GM12865 (cell line): ENCODE measurements around the gene CNIH1.

ENCODE experiments used
- DNase-seq: peaks from one replicate; pipeline ENCODE4 v3.0.0; 2010; ENCODE audit warnings: low read depth
- H3K4me3 ChIP-seq: 2 replicates; pipeline ENCODE4 v1.5.1; 2011; ENCODE audit warnings: mild to moderate bottlenecking, low read depth, low read length, control low read depth
- TF ChIP-seq, protein P1 (sequence below): IDR thresholded peaks from 2 replicates; pipeline ENCODE4 v1.5.1; 2011; ENCODE audit warnings: low read length, control low read depth, low read depth, inconsistent platforms; ENCODE audit not compliant: insufficient read depth; ENCODE audit errors: missing control alignments

CNIH1 gene

DNA sequence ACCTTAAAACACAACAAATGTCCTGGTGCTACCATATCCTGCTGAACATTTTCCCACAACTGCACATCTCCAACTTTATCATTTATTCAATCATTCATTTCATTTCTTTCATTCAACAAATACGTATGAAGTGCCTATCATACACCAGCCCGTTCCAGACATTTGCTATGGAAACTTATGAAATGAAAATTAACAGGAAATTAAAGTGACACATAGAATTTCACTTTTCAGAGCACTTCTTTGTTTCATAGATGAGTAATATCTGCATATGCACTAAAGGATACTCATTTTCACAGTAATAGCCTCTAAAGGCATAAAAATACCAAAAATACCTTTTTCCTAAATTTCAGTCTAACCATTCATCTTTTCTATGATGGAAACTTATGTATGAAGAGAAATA, 12.6 kb downstream of the CNIH1 start:
- DNase-seq, result no peak
- TF ChIP-seq, protein P1, sequence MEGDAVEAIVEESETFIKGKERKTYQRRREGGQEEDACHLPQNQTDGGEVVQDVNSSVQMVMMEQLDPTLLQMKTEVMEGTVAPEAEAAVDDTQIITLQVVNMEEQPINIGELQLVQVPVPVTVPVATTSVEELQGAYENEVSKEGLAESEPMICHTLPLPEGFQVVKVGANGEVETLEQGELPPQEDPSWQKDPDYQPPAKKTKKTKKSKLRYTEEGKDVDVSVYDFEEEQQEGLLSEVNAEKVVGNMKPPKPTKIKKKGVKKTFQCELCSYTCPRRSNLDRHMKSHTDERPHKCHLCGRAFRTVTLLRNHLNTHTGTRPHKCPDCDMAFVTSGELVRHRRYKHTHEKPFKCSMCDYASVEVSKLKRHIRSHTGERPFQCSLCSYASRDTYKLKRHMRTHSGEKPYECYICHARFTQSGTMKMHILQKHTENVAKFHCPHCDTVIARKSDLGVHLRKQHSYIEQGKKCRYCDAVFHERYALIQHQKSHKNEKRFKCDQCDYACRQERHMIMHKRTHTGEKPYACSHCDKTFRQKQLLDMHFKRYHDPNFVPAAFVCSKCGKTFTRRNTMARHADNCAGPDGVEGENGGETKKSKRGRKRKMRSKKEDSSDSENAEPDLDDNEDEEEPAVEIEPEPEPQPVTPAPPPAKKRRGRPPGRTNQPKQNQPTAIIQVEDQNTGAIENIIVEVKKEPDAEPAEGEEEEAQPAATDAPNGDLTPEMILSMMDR, result no peak
- no peak overlapping the region for H3K4me3 ChIP-seq

DNA sequence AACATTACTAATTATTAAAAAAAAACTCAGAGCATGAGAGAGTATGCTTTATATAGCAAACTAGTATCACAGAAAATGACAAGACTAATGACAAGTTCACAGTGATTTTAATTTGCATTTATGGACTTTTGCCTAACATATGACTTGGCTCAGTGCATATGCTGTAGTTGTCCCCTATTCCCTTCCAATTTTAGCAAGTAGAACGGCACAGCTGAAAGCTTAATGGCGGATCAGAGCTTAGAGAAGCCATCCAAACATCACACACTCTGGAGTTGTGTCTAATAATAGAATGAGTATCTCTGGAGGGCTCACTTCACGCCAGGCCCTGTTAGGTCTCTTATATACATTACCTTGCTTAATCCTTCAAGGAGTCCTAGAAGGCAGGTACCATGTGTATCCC, 13.3 kb downstream of the CNIH1 start:
- no peak overlapping the region for H3K4me3 ChIP-seq
- DNase-seq, result no peak
- TF ChIP-seq, protein P1, result no peak

DNA sequence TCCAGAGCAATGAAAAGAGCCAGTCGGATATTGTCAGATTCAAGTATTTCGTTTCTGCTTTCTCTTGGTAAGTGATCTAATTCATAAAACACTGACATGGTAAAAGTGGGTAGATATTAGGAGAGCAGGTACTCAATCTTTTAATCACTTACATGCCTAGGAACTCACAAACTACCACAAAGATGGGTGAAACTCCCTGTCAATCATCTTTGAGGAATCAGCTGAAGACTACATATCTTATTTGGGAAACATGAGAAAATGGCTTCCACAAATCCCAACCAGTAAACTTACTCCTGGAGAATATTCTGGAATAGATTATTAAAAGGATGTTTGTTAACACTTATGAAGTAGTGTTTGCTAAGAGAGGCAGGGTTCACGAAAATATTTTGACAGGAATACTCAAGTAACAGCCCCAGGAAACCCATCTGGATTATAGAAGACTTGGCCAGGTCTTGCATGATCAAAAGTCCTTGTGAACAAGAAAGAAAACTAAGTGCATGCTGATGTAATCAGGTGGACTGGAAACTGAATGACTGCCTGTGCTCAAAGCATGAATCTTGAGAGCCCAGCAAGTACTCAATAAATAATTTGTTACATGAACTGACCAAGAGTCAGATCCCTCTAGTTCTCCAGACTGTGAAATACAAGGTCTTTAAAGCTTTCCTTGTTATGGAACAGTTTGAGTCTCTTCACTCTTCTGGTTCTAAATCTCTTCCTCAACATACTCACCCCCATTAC, 15.5 kb downstream of the CNIH1 start:
- DNase-seq, result no peak
- TF ChIP-seq, protein P1, result no peak
- no peak overlapping the region for H3K4me3 ChIP-seq

DNA sequence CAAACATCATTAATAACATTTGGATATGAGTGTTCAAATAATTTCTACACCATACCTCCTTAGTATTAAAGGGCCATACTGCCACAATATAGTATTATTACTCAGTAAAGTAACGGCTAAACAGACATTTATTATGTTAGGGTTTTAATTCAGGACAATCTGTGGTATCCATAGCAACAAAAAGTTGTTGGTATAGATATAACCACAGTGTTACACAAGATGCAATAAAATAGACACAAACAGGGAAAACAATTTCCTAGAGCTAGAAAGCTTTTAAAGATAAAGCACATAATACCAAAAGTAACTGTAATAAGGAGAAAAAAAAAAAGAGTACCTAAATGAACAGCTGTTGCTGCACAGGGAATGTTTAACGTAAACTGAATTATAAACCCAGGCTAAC, 16.1 kb downstream of the CNIH1 start:
- TF ChIP-seq, protein P1, result no peak
- no peak for DNase-seq

DNA sequence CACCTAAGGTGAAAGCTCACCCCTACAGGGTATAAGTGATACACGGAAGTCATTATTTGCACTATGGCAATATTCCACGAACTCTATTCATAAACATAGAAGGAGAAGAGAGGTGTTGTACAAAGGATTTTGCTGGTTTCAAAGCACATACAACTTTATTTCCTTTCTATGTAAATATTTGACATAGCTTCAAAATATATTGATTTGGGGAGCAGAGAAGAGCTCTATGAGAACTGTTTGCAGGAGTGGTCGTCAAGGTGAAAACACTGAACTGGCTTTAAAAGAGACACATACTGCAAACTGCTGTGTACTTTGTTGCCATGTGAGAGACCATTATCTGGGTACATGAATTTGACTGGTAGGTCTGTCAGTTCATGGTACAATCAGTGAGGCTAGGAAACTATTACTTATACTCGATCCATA, 16.7 kb downstream of the CNIH1 start:
- DNase-seq, result no peak
- H3K4me3 ChIP-seq, result no peak overlapping the region
- TF ChIP-seq, protein P1, result no peak

More for the DNA sequence above, 16.1 kb downstream of the CNIH1 start:
- no peak overlapping the region for H3K4me3 ChIP-seq

DNA sequence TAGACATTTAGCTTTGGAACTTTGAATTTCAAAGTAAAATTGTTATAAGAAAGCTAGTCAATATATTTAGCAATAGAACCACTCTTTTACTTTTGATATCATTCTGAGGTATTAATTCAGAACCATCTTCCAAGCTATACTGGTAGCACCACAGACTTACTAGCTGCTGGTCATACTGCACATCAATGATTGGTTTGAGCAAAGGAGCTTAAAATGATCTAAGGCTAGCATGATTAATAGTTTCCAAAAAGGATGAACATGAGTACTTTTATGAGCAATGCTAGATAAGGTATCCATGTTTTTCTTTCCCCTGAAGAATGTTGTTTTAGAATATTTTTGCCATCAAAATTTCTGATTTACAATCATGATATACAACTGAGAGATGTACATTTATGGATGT, 17.2 kb downstream of the CNIH1 start:
- no peak overlapping the region for H3K4me3 ChIP-seq
- TF ChIP-seq, protein P1, result no peak
- no peak for DNase-seq
